Measurements from ENCODE around the gene GRM3.

GRM3 gene

GRCh38 chr7:86786376-86786775 lies 142.7 kb downstream of the GRM3 start:
- DNase-seq (ENCODE audit: low read depth): no peak

GRCh38 chr7:86788948-86789347 lies 145.2 kb downstream of the GRM3 start:
- no peak for DNase-seq (ENCODE audit: low read depth)

- no peak for DNase-seq (ENCODE audit: low read depth)
These were observed 146.7 kb downstream of the GRM3 start for GRCh38 chr7:86790383-86790782.

- DNase-seq (ENCODE audit: low read depth): no peak
These were observed 148.6 kb downstream of the GRM3 start for GRCh38 chr7:86792260-86792659.

- DNase-seq (ENCODE audit: low read depth): no peak
These were observed 149.4 kb downstream of the GRM3 start for GRCh38 chr7:86793136-86793535.

DNA sequence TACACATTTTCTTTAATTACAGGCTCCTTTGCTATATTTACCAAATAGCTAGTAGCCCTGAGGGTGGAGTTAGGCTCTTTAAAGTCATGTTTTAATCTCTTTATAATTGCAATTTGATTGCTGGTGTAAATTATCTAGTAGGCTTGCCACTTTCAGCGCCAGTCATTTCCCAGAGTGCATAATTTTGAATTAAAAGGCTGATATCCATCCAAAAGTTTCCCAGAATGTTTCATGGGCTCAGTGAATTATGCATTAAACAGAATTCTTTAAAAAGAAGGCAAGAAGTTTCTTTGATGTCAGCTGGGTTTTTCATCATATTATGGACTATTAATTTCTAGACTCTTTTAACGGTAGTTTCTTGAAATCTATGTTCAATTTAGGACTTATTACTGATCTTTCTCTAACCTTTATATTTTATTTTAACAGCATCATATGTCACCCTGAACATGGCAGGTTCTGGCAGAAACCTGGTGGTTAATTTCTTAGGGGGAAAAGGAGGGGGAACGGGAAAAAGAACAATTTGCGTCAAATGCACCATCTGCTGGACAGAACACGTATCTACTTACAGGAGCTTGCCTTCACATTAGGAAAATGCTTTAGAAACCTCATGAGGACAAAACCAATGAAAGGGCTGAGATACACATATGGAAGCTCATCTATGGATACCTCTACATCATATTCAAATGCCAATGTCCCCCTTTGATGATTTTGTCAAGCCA lies 171.1 kb downstream of the GRM3 start:
- DNase-seq (ENCODE audit: low read depth): no peak

GRCh38 chr7:86815556-86815955 lies 171.8 kb downstream of the GRM3 start:
- DNase-seq (ENCODE audit: low read depth): no peak

- DNase-seq (ENCODE audit: low read depth): no peak
These were observed 175.2 kb downstream of the GRM3 start for GRCh38 chr7:86818903-86819302.

DNA sequence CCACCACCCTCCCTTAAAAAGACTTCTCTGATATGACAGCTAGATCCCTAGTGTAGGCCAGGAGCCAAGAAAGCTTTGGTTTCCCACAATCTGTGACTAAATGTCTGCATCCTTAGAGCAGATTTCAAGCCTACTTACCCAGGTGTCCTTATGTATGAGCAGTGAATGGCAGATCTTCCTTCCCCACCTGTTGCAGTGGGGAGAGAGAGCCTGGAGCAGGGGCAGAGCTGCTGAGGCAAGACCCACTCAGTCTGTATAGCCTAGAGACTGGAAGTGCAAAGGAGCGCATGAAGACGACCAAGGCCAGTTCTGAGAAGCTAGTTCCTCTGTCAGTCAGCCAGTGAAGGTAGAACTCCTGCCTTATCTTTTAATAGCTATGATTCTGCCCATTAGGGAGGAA lies 180.1 kb downstream of the GRM3 start:
- DNase-seq (ENCODE audit: low read depth): no peak

- no peak for DNase-seq (ENCODE audit: low read depth)
These were observed 181.6 kb downstream of the GRM3 start for GRCh38 chr7:86825264-86825663.

- no peak for DNase-seq (ENCODE audit: low read depth)
These were observed 183.2 kb downstream of the GRM3 start for GRCh38 chr7:86826948-86827347.

- DNase-seq (ENCODE audit: low read depth): no peak
These were observed 189.7 kb downstream of the GRM3 start for GRCh38 chr7:86833360-86833759.

DNA sequence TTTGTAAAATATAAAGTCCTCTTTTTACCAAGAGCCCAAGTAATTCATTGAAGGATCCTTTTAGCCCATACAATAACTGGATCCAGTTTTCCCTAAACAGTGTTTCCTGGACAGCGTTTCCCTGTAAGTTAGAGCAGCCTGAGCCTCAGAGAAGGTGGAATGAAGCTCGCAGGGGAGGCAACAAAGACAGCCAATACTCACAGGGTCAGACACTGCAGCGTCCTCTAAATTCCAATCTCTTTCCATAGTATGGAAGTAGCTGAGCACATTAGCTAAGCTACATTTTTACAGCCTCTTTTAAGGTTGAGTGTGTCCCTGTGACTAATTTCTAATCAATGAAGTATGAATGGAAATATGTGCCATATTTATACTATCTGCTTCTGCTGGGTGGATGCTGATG lies 193.5 kb downstream of the GRM3 start:
- no peak for DNase-seq (ENCODE audit: low read depth)

- no peak for DNase-seq (ENCODE audit: low read depth)
These were observed 200.9 kb downstream of the GRM3 start for GRCh38 chr7:86844608-86845007.

- no peak for DNase-seq (ENCODE audit: low read depth)
These were observed 202.9 kb downstream of the GRM3 start for GRCh38 chr7:86846494-86847190.

- no peak for DNase-seq (ENCODE audit: low read depth)
These were observed 204.5 kb downstream of the GRM3 start for GRCh38 chr7:86848226-86848625.

DNA sequence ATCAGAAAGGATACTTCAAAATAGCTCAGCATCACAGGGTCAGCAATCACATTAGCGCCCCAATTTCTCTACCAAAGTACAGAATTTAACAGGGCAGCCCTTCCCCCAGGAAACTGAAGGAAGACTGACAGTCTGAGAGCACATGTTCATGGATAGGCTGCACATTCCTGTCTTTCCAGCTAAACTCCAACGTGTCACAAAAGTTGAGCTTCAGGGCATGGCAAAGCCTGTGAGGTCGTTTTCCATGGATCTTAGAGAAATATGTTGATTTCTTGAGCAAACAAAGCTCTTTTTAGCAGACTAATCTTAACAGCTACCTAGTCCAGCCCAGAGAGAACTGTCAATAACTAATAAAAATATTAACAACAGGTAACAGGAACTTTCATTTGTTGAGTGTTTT lies 207.9 kb downstream of the GRM3 start:
- no peak for DNase-seq (ENCODE audit: low read depth)

DNA sequence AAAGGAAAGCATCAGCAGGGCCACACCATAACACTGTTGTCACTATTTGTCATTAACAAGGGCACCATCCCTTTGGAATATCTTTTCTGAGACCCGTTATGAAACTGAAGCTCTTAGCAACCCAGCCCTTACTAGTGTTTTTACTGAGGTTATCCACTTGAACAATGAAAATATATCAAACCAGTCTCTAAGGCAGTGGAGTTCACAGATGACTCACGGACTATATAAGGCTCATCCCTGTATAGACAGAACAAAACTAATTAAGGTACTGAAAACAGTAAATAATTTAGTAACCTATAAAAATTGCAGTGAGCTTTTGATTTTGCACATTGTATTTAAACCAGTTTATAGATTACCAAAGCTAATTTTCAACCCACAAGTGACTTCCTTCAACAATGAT lies 219.7 kb downstream of the GRM3 start:
- no peak for DNase-seq (ENCODE audit: low read depth)

- no peak for DNase-seq (ENCODE audit: low read depth)
These were observed 223.6 kb downstream of the GRM3 start for GRCh38 chr7:86867163-86867762.

GRCh38 chr7:86876146-86876545 lies 232.4 kb downstream of the GRM3 start:
- DNase-seq (ENCODE audit: low read depth): no peak

DNA sequence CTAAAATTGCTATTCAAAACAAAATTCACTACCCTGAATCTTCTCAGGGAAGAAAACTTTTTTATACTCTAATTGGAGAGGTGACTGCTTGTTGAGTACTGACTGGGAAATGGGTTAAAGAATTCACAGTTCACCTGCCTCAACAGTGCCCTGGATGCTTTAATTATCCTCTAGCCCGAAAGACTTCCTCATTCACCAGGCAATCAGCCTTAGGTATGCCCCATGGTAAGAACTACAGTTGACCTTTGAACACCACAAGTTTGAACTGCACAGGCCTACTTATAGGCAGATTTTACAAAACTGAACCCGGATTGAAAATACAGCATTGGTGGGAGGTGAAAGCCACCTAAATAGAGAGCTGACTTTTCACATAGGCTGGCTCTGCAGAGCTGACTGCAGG lies 240.4 kb downstream of the GRM3 start:
- DNase-seq (ENCODE audit: low read depth): no peak

DNA sequence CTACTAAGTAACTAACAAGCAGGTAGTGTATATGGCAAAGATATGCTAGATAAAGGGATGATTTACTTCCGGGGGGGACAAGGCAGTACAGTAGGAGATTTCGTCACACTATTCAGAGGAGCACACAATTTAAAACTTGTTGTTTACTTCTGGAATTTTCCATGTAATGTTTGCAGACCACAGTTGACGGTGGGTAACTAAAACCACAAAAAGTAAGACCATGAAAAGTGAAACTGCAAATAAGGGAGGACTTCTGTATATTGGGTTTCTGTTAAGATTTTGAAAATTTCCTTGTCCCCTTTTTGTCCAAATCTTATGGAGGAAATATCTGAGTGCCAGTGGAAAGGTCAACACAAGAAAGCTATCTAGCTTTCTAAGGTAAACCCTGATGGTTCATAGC lies 245.8 kb downstream of the GRM3 start:
- no peak for DNase-seq (ENCODE audit: low read depth)

- no peak for DNase-seq (ENCODE audit: low read depth)
These were observed 254.5 kb downstream of the GRM3 start for GRCh38 chr7:86898171-86898570.

Measured in T follicular helper cell (primary cell).